HG03108 (cell line): ENCODE measurements around the gene CNP.
"Not testable (repeated sequence)": the region's sequence is repeated elsewhere in the genome, so short reads cannot be mapped to it uniquely, and the experiment has no call there.

Experiments
- ATAC-seq: cut with Tn5 transposase; IDR thresholded peaks from one replicate; pipeline ENCODE4 v1.9.1; 2021; ENCODE audit warnings: moderate library complexity; ENCODE audit not compliant: unreplicated experiment

The CNP gene

GRCh38 chr17:42001729-42002128 is 35.1 kb downstream of the CNP start:
- no peak for ATAC-seq

GRCh38 chr17:42002175-42002791 is 35.7 kb downstream of the CNP start:
- ATAC-seq: no peak

GRCh38 chr17:42002792-42003301 is 36.3 kb downstream of the CNP start:
- ATAC-seq: no peak

- no peak for ATAC-seq
These were observed 38.6 kb downstream of the CNP start for GRCh38 chr17:42005166-42005565.

- ATAC-seq: no peak
These were observed 42.6 kb downstream of the CNP start for GRCh38 chr17:42009170-42009569.

GRCh38 chr17:42010266-42010680 is 43.7 kb downstream of the CNP start:
- not testable (repeated sequence) for ATAC-seq

- no peak for ATAC-seq
These were observed 44.4 kb downstream of the CNP start for GRCh38 chr17:42010898-42011516.

- ATAC-seq: not testable (repeated sequence)
These were observed 45.8 kb downstream of the CNP start for GRCh38 chr17:42012363-42012762.

GRCh38 chr17:42013740-42014139 is 47.1 kb downstream of the CNP start:
- ATAC-seq: not testable (repeated sequence)

- ATAC-seq: no peak
These were observed 49.8 kb downstream of the CNP start for GRCh38 chr17:42016411-42016831.

- ATAC-seq: peak; percentile 82
These were observed 50.6 kb downstream of the CNP start, which contains the start of gene DNAJC7 for GRCh38 chr17:42016941-42017865. DNAJC7 (minus strand) TSS chr17:42017439; CDS start chr17:42017416, 23 bp downstream.

GRCh38 chr17:42017866-42018200 is 51.2 kb downstream of the CNP start:
- no peak for ATAC-seq

- ATAC-seq: no peak
These were observed 51.7 kb downstream of the CNP start for GRCh38 chr17:42018339-42018738.

GRCh38 chr17:42018988-42019387 is 52.4 kb downstream of the CNP start:
- no peak for ATAC-seq

- peak; percentile 41 for ATAC-seq
These were observed 53.2 kb downstream of the CNP start, which contains the start of gene NKIRAS2 for GRCh38 chr17:42019509-42020404. NKIRAS2 (plus strand) TSS chr17:42020090; CDS start chr17:42021578, 1,488 bp downstream.

- ATAC-seq: not testable (repeated sequence)
These were observed 54.2 kb downstream of the CNP start for GRCh38 chr17:42020845-42021244.

GRCh38 chr17:42023524-42024349 is 57.1 kb downstream of the CNP start:
- ATAC-seq: no peak

- no peak for ATAC-seq
These were observed 58.6 kb downstream of the CNP start for GRCh38 chr17:42025191-42025579.

GRCh38 chr17:42025936-42026335 is 59.3 kb downstream of the CNP start:
- no peak for ATAC-seq
